HG03139 (cell line): ENCODE measurements around the gene ERCC1.
"Not testable (repeated sequence)": the region's sequence is repeated elsewhere in the genome, so short reads cannot be mapped to it uniquely, and the experiment has no call there.

ENCODE experiments used
- ATAC-seq: cut with Tn5 transposase; IDR thresholded peaks from one replicate; pipeline ENCODE4 v1.9.1; 2021; ENCODE audit not compliant: unreplicated experiment

The ERCC1 gene

GRCh38 chr19:45431008-45431407 lies 7.3 kb upstream of the ERCC1 start:
- ATAC-seq = not testable (repeated sequence)

DNA sequence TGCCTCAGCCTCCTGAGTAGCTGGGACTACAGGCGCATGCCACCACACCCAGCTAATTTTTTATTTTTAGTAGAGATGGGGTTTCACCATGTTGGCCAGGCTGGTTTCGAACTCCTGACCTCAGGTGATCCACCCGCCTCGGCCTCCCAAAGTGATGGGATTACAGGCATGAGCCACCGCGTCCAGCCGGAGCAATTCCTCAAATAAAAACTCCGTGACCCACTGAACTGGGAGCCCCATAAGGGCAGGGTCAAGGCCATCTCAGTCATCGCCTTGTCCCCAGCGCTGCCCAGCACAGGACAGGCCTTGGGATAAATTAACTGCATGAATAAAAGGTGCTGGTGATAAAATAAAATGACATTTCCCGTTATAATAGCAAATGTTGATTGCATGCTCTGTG lies 6.2 kb upstream of the ERCC1 start:
- ATAC-seq = not testable (repeated sequence)

DNA sequence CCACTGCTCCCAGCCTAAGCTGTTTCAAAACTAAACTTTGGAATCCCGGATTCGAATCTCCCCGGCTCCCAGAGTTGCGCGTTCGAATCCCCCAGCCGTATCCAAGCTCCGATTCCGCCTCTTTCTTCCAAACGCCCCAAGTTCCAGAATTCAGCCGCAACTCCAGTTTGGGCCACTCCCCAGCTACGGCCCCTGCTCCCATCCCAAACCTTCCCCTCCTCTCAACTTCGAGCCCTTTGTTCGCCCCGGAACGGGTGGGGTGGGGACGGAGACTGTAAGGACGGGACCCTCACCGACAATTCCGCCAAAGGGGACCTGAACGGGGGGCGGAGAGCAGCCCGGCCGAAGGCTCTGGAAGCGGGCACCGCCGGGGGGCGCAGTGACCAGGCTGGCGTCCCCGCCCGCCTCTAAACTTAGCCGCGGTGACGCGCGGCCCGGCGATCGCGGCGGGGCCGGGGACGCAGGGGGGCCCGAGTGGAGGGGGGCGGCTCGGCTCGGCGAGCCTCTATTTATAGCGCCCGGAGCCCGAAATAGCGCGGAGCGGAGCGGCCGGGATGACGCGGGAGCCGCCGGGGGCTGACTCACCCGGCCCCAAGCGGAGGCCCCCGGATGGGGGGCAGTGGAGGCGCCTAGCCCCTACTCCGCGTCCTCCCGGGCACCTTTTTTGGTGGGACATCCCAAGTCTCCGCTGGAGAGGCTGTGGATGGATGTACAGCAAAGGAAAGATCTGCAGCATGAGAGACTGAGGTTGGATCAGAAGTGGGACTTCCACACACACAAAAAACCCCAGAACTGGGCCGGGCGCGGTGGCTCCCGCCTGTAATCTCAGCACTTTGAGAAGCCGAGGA lies 4.9 kb upstream of the ERCC1 start:
- ATAC-seq = no peak

- ATAC-seq = no peak
These were observed 708 bp upstream of the ERCC1 start for GRCh38 chr19:45424191-45425058.

DNA sequence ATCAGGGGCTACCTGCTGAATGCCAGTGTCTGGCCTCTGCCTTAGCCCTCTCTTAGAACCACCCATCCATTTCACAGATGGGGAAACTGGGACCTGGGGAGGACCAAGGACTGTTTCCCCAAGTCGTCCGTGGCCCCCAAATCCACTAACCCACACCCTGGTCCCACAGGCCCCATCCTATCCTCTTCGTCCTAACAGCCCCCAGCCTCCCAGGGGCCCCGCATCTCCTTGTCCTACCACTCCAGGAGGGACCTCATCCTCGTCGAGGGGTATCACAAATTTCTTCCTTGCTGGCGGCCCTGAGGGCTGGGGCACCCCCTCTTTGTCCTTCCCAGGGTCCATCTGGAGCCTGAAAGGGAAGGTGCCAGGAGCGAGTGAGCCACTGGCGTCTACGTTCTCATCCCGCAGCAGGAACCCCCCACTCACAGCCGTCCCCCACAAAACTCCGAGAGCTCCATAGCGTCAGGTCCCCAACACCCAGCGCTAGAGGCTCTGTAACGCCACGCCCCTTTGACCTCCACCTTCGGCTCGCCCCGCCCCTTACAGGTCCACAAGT lies 606 bp downstream of the ERCC1 start:
- ATAC-seq = no peak

- ATAC-seq = no peak
These were observed 1.7 kb downstream of the ERCC1 start for GRCh38 chr19:45421947-45422498.

DNA sequence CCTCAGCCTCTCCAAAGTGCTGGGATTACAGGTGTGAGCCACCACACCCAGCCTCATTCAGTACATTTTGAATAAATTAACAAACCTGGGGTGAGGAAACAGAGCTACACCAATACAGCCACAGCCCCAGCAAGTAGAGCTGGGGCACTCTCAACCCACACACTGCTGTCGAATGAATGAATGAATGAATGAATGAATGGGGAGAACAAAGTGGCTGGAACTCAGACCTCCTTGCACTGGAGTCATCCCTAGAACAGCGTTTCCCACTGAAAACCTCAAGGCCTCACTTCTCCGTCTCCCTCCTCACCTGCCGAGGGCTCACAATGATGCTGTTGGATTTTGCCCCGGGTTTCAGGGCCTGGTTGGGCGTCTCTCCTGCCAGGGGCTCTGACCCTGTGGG lies 2.8 kb downstream of the ERCC1 start:
- no peak for ATAC-seq

- no peak for ATAC-seq
These were observed 3.4 kb downstream of the ERCC1 start for GRCh38 chr19:45420356-45420755.

- ATAC-seq = no peak
These were observed 3.8 kb downstream of the ERCC1 start for GRCh38 chr19:45419895-45420294.

GRCh38 chr19:45419396-45419795 lies 4.3 kb downstream of the ERCC1 start:
- ATAC-seq = no peak

DNA sequence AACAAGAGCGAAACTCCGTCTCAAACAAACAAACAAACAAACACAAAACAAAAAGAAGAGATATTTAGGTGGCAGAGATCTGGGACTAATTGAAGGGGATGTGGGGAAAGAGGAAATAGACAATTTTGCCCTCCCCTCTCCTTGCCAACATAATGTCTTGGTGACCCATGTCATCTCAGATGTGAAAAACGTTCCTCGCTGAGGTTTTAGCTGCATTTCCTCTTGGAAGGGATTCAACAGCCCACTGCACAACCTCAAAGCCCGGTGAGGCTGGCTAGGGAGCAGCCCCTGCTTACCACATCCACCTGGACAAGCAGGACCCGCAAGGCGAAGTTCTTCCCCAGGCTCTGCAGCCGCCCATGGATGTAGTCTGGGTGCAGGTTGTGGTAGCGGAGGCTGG lies 4.9 kb downstream of the ERCC1 start:
- no peak for ATAC-seq

GRCh38 chr19:45417151-45417550 lies 6.6 kb downstream of the ERCC1 start:
- no peak for ATAC-seq

DNA sequence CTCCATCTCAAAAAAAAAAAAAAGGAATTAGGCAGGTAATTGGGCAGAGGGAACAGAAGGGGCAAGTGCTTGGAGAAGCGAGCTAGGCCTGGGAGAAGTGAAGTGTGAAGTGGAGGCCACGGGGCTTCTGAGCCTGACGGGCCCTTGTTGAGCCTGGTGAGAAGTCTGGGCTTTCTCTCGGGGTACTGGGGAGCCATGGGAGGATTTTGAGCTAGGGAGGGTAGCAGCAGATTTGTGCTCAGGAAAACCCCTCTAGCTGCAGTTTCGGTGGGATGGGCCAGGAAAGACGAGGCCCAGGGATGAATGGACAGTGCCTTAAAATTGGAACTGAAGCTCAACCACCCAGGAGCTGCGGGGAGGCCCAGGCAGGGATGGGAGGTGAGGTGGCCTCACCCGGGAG lies 9.2 kb downstream of the ERCC1 start:
- no peak for ATAC-seq

- ATAC-seq = no peak
These were observed 10.2 kb downstream of the ERCC1 start for GRCh38 chr19:45413497-45413896.

GRCh38 chr19:45410330-45410729 lies 13.4 kb downstream of the ERCC1 start:
- ATAC-seq = not testable (repeated sequence)

GRCh38 chr19:45409557-45409920 lies 14.2 kb downstream of the ERCC1 start:
- no peak for ATAC-seq

DNA sequence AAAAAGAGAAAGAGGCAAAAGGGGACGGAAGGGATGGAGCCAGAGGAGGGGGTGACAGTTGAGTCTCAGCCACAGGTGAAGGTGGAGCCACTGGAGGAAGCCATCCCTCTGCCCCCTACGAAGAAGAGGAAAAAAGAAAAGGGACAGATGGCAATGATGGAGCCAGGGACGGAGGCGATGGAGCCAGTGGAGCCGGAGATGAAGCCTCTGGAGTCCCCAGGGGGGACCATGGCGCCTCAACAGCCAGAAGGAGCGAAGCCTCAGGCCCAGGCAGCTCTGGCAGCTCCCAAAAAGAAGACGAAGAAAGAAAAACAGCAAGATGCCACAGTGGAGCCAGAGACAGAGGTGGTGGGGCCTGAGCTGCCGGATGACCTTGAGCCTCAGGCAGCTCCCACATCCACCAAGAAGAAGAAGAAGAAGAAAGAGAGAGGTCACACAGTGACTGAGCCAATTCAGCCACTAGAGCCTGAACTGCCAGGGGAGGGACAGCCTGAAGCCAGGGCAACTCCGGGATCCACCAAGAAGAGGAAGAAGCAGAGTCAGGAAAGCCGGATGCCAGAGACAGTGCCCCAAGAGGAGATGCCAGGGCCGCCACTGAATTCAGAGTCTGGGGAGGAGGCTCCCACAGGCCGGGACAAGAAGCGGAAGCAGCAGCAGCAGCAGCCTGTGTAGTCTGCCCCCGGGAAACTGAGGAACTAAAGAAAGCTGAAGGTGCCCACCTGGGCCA lies 14.7 kb downstream of the ERCC1 start:
- no peak for ATAC-seq

DNA sequence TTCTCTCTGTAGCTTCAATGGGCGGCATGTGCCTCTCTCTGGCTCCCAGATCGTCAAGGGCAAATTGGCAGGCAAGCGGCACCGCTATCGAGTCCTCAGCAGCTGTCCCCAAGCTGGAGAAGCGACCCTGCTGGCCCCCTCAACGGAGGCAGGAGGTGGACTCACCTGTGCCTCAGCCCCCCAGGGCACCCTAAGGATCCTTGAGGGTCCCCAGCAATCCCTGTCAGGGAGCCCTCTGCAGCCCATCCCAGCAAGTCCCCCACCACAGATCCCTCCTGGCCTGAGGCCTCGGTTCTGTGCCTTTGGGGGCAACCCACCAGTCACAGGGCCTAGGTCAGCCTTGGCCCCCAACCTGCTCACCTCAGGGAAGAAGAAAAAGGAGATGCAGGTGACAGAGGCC lies 15.6 kb downstream of the ERCC1 start:
- ATAC-seq = no peak

GRCh38 chr19:45407585-45407984 lies 16.1 kb downstream of the ERCC1 start:
- not testable (repeated sequence) for ATAC-seq

- ATAC-seq = no peak
These were observed 16.7 kb downstream of the ERCC1 start for GRCh38 chr19:45407091-45407375.
